Tibial nerve (tissue), 3 donors: ENCODE data around the gene NRXN3.

Source experiments
- CTCF ChIP-seq, 5 experiments: fragments of 200-600 bp in 3 of 5; fragments of 450-650 bp in 2 of 5; sonication (generic) in 3 of 5; IDR thresholded peaks; one replicate each; pipeline ENCODE4 v1.5.1; 2016 to 2019; ENCODE audit warnings: antibody characterized with exemption in 5 of 5, mild to moderate bottlenecking in 3 of 5, moderate library complexity in 2 of 5
- POLR2A ChIP-seq, 2 donors: fragments of 450-650 bp; IDR thresholded peaks; one replicate each; pipeline ENCODE4 v1.6.1; 2017; ENCODE audit warnings: antibody characterized with exemption in 2 of 2, mild to moderate bottlenecking in 2 of 2, moderate library complexity in 2 of 2

- no peak for TF ChIP-seq POLR2A (IDR thresholded peaks at IDR 0.05)
- TF ChIP-seq CTCF (IDR thresholded peaks at IDR 0.05): no peak
These were observed 531.1 kb downstream of the NRXN3 start for GRCh38 chr14:78701246-78701645.
